ENCODE data around the gene SHLD1.

SHLD1 gene

DNA sequence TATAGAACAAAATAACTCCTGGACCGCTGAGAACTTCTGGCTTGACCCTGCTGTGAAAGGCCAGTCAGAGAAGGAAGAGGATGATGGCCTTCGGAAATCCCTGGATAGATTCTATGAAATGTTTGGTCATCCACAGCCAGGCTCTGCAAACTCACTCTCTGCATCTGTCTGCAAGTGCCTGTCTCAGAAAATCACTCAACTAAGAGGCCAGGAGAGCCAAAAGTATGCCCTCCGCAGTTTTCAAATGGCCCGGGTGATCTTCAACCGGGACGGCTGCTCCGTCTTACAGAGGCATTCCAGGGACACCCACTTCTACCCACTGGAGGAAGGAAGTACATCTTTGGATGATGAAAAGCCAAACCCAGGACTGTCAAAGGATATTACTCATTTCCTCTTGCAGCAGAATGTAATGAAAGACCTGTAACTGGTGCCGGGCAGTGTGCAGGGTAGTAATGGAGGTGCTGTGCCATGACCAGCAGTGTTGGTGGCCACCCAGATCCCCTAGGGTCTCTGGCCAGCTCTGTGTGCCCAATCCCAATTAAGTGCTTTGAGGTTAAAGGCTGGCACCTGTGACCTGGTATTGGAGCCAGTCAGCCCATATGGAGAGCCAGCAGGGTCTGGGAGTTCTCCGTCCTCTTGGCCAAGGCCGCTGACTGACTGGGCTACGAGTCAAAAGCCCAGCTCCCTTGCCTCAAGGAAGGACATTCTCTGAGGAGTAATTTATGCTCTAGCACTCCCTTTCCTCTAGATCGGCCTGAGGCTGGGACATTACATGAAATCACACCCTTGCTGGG is 113.0 kb downstream of the SHLD1 start:
- H3K27ac ChIP-seq (ENCODE audit: insufficient read depth, low read length, poor library complexity, severe bottlenecking) = no peak overlapping the region
- no peak for DNase-seq

DNA sequence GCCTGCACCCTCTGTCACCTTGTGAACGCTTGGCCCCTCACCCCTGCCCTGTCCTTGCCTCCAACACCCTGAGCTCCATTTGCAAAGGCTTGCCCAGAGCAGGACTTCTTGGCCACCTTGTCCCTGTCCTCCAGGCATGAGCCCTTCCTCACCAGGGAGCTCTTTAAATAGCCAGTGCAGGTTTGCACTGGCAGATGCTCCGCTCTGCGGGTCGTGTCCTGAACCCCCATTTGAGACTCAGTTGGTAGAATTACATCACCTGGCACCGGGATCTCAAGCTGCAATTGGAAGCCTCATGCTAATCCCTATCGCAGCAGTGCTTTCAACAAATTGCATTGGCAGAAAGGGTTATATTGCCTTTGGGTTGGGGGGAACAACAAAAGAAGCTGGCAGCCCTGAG is 114.2 kb downstream of the SHLD1 start:
- Histone ChIP-seq H3K4me1 (ENCODE audit: control insufficient read depth, insufficient read depth, low read length, poor library complexity, severe bottlenecking) (peaks cover 10% of the 10 kb centered on the region), H3K9me3 (ENCODE audit: control insufficient read depth, low read length) (no peaks in the 10 kb centered on the region), H3K27ac (ENCODE audit: insufficient read depth, low read length, poor library complexity, severe bottlenecking) (no peak overlapping the region), H3K36me3 (ENCODE audit: control insufficient read depth, insufficient read depth, low read length) (no peaks in the 10 kb centered on the region), H3K27me3 (replicated peaks; ENCODE audit: control insufficient read depth, insufficient read depth, low read length, poor library complexity, severe bottlenecking) (no peaks in the 10 kb centered on the region), H3K4me3 (ENCODE audit: insufficient read depth, low read depth, low read length, poor library complexity, severe bottlenecking) (no peak overlapping the region)
- no peak for DNase-seq

More for the DNA sequence above, 113.0 kb downstream of the SHLD1 start:
- H3K36me3 ChIP-seq (ENCODE audit: control insufficient read depth, insufficient read depth, low read length) = no peaks in the 10 kb centered on the region
- peaks cover 10% of the 10 kb centered on the region for H3K4me1 ChIP-seq (ENCODE audit: control insufficient read depth, insufficient read depth, low read length, poor library complexity, severe bottlenecking)
- no peaks in the 10 kb centered on the region for H3K9me3 ChIP-seq (ENCODE audit: control insufficient read depth, low read length)
- H3K27me3 ChIP-seq (replicated peaks; ENCODE audit: control insufficient read depth, insufficient read depth, low read length, poor library complexity, severe bottlenecking) = no peaks in the 10 kb centered on the region
- H3K4me3 ChIP-seq (ENCODE audit: insufficient read depth, low read depth, low read length, poor library complexity, severe bottlenecking) = no peak overlapping the region

DNA sequence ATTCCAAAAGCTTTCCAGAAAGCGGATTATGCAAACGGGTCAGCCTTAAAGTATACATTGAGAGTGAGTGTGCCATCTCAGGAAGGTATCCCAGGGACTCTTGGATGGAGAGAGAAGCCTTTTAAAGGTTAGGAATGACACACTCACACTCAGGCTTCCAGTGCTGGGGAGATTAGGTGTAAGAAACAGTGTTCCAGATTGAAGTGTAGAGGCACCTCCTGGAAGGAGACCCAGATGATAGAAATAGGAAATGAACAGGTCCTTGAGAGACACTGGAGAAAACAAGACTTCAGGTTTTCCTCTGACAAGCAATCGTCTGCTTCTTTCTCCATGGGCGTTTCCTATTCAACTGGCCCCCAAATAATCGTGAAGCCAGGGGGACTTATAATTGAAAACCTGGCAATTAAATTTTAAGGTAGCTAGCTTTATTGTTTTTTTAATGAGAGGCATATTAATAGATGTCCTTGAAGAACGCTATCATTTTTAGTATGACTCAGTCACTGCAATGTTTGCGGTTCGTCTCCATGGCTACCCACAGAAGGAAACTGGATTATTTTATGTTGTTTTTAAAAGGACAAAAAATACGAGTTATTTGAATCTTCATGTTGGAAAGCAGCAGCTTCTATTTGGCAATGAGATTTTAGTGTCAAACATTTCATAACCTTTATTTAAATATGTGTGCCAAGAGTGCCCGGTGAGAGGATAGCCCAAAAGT is 114.8 kb downstream of the SHLD1 start:
- Histone ChIP-seq H3K9me3 (ENCODE audit: control insufficient read depth, low read length) (no peaks in the 10 kb centered on the region), H3K36me3 (ENCODE audit: control insufficient read depth, insufficient read depth, low read length) (no peaks in the 10 kb centered on the region), H3K4me3 (ENCODE audit: insufficient read depth, low read depth, low read length, poor library complexity, severe bottlenecking) (no peak overlapping the region), H3K27ac (ENCODE audit: insufficient read depth, low read length, poor library complexity, severe bottlenecking) (no peak overlapping the region), H3K27me3 (replicated peaks; ENCODE audit: control insufficient read depth, insufficient read depth, low read length, poor library complexity, severe bottlenecking) (no peaks in the 10 kb centered on the region), H3K4me1 (ENCODE audit: control insufficient read depth, insufficient read depth, low read length, poor library complexity, severe bottlenecking) (peaks cover 10% of the 10 kb centered on the region)
- DNase-seq = no peak

DNA sequence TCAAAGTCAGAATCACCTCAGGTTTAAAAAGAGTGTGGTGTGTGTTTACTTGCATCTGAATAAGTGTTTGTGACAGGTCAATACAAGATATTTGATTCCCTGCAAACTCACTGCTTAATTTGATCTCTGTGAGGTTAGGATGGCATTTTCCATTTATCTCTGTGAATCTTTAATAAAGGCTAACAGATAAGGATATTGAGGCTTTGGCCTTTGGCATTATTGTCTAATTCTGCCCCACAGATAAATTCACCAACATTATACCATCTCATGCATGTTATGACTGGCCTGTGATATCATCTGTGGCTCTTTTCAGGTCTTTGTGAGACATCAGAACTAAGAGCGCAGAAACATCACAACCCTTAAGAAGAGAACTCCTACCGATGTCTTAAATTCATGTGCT is 115.4 kb downstream of the SHLD1 start:
- peaks cover 10% of the 10 kb centered on the region for H3K4me1 ChIP-seq (ENCODE audit: control insufficient read depth, insufficient read depth, low read length, poor library complexity, severe bottlenecking)
- H3K36me3 ChIP-seq (ENCODE audit: control insufficient read depth, insufficient read depth, low read length) = no peaks in the 10 kb centered on the region
- H3K27ac ChIP-seq (ENCODE audit: insufficient read depth, low read length, poor library complexity, severe bottlenecking) = no peak overlapping the region
- no peak overlapping the region for H3K4me3 ChIP-seq (ENCODE audit: insufficient read depth, low read depth, low read length, poor library complexity, severe bottlenecking)
- no peak for DNase-seq
- H3K27me3 ChIP-seq (replicated peaks; ENCODE audit: control insufficient read depth, insufficient read depth, low read length, poor library complexity, severe bottlenecking) = no peaks in the 10 kb centered on the region
- H3K9me3 ChIP-seq (ENCODE audit: control insufficient read depth, low read length) = no peaks in the 10 kb centered on the region

DNA sequence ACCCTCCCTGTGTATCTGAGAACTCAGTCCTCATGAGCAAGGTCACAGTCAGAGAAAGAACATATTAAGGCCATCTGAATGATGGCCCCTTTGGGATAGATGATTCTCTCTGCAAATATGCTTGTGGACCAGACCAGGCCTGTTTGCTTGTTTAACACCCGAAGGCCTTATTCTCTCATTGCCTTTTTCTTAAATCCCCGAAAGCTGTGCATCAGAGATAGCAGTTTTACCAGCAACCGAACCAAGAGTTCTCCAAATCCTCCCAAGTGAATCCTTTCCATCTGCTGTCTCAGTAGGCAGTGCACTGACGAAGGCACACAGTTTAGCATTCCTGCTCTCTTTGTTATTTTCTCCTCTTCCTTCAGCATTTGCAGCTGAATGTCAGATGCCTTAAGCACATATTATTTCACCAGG is 120.4 kb downstream of the SHLD1 start:
- Histone ChIP-seq H3K27ac (ENCODE audit: insufficient read depth, low read length, poor library complexity, severe bottlenecking) (no peak overlapping the region), H3K9me3 (ENCODE audit: control insufficient read depth, low read length) (no peaks in the 10 kb centered on the region), H3K27me3 (replicated peaks; ENCODE audit: control insufficient read depth, insufficient read depth, low read length, poor library complexity, severe bottlenecking) (no peaks in the 10 kb centered on the region), H3K4me1 (ENCODE audit: control insufficient read depth, insufficient read depth, low read length, poor library complexity, severe bottlenecking) (no peaks in the 10 kb centered on the region), H3K36me3 (ENCODE audit: control insufficient read depth, insufficient read depth, low read length) (no peaks in the 10 kb centered on the region), H3K4me3 (ENCODE audit: insufficient read depth, low read depth, low read length, poor library complexity, severe bottlenecking) (no peak overlapping the region)
- DNase-seq = no peak

DNA sequence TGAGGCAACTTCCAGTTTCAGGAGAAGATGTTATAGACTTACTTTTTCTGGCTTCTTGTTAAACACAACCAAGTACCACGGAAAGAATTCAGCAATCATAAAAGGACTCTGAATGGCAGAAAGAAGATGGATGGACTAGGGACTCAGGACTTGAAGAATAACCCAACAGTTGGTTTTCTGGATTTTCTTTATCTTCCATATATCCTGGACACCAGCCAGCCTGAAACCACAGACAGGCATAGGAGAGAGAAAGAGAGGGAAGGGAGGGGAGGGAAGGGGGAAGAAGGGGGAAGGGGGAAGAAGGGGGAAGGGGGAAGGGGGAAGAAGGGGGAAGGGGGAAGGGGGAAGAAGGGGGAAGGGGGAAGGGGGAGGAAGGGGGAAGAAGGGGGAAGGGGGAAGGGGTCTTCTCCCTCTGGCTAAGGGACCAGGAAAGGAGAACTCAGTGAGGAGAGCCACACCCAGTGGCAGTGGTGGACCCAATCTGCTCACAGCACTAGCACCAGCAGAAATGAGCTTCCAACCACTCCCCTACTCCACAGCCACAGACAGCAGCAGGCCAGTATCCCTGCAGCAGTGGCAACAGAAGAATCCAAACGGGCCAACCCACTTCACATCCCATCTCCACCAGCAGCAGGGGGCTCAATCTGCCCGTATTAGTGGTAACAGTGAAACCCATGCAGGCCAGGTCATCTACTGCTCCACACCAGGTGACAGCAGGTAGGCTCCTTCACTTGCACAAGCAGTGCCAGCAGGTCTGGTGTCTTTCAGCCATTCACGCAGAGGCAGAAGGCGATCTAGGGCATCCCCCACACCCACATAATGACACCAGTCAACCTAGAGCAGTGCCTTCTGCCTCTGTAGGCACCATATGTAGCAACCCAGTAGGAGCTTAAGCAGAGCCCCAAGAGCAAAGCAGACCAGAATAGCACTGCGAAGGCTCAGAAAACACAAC is 121.5 kb downstream of the SHLD1 start:
- Histone ChIP-seq H3K4me1 (ENCODE audit: control insufficient read depth, insufficient read depth, low read length, poor library complexity, severe bottlenecking) (no peaks in the 10 kb centered on the region), H3K27ac (ENCODE audit: insufficient read depth, low read length, poor library complexity, severe bottlenecking) (no peak overlapping the region), H3K36me3 (ENCODE audit: control insufficient read depth, insufficient read depth, low read length) (no peaks in the 10 kb centered on the region), H3K27me3 (replicated peaks; ENCODE audit: control insufficient read depth, insufficient read depth, low read length, poor library complexity, severe bottlenecking) (no peaks in the 10 kb centered on the region), H3K9me3 (ENCODE audit: control insufficient read depth, low read length) (no peaks in the 10 kb centered on the region), H3K4me3 (ENCODE audit: insufficient read depth, low read depth, low read length, poor library complexity, severe bottlenecking) (no peak overlapping the region)
- DNase-seq = no peak

DNA sequence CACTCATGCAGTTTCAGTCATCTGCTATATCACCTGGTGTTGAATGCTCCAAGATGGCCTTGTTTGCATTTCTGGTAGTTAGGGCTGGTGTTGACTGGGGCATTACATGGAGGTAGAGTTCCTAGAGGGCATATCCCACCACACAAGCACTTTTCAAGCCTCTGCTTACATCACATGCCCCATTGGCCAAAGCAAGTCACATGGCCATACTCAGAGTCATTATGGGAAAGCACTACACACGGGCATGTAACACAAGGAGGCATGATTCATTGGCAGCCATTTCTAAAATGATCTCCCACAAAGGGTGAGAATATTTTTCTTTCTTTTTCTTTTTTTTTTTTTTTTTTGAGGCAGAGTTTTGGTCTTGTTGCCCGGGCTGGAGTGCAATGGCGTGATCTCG is 126.9 kb downstream of the SHLD1 start:
- no peak for DNase-seq
- no peak overlapping the region for H3K27ac ChIP-seq (ENCODE audit: insufficient read depth, low read length, poor library complexity, severe bottlenecking)
- no peaks in the 10 kb centered on the region for H3K9me3 ChIP-seq (ENCODE audit: control insufficient read depth, low read length)
- no peaks in the 10 kb centered on the region for H3K4me1 ChIP-seq (ENCODE audit: control insufficient read depth, insufficient read depth, low read length, poor library complexity, severe bottlenecking)
- no peaks in the 10 kb centered on the region for H3K36me3 ChIP-seq (ENCODE audit: control insufficient read depth, insufficient read depth, low read length)
- no peak overlapping the region for H3K4me3 ChIP-seq (ENCODE audit: insufficient read depth, low read depth, low read length, poor library complexity, severe bottlenecking)
- H3K27me3 ChIP-seq (replicated peaks; ENCODE audit: control insufficient read depth, insufficient read depth, low read length, poor library complexity, severe bottlenecking) = no peaks in the 10 kb centered on the region

DNA sequence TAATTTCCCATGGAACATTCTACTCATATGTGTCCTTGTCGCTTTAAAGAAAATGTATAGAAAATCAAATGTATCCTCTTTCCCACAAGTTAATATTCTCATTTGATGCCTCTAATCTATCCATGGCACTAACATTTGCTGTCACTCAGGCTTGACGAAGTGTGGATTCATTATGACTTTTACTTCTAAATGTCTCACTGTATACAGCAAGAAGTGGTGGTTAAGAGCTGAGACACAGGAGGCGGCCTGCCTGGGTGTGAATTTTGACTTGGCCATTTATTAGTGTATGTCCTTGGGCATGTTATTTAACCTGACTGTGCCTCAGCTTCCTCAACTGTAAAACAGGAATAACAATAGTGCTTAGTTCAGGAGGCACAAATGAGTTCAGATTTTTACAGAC is 130.1 kb downstream of the SHLD1 start:
- no peak overlapping the region for H3K4me3 ChIP-seq (ENCODE audit: insufficient read depth, low read depth, low read length, poor library complexity, severe bottlenecking)
- H3K36me3 ChIP-seq (ENCODE audit: control insufficient read depth, insufficient read depth, low read length) = no peaks in the 10 kb centered on the region
- H3K27ac ChIP-seq (ENCODE audit: insufficient read depth, low read length, poor library complexity, severe bottlenecking) = no peak overlapping the region
- no peak for DNase-seq
- H3K27me3 ChIP-seq (replicated peaks; ENCODE audit: control insufficient read depth, insufficient read depth, low read length, poor library complexity, severe bottlenecking) = no peaks in the 10 kb centered on the region
- no peaks in the 10 kb centered on the region for H3K9me3 ChIP-seq (ENCODE audit: control insufficient read depth, low read length)
- H3K4me1 ChIP-seq (ENCODE audit: control insufficient read depth, insufficient read depth, low read length, poor library complexity, severe bottlenecking) = no peaks in the 10 kb centered on the region

DNA sequence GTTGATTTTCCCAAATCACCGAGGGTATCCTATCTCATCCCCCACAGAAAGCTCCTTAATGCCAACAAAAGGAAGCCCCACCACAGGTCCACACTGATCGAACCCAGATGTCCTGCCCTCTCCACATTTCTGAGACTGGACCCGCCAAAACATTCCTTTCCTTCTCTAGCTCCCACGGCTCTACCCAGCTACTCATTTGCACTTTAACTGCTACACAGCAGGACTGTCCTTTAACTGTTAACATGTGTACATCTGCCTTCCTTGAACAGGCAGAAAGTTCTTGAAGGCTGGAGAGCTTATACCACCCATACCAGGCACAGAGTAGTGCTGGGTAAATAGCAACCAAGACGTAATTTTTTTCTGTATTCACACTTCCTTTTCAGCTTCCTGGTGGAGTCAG is 131.5 kb downstream of the SHLD1 start:
- H3K36me3 ChIP-seq (ENCODE audit: control insufficient read depth, insufficient read depth, low read length) = no peaks in the 10 kb centered on the region
- no peak for DNase-seq
- H3K27ac ChIP-seq (ENCODE audit: insufficient read depth, low read length, poor library complexity, severe bottlenecking) = no peak overlapping the region
- H3K4me1 ChIP-seq (ENCODE audit: control insufficient read depth, insufficient read depth, low read length, poor library complexity, severe bottlenecking) = no peaks in the 10 kb centered on the region
- H3K4me3 ChIP-seq (ENCODE audit: insufficient read depth, low read depth, low read length, poor library complexity, severe bottlenecking) = no peak overlapping the region
- H3K9me3 ChIP-seq (ENCODE audit: control insufficient read depth, low read length) = no peaks in the 10 kb centered on the region
- H3K27me3 ChIP-seq (replicated peaks; ENCODE audit: control insufficient read depth, insufficient read depth, low read length, poor library complexity, severe bottlenecking) = no peaks in the 10 kb centered on the region
